ENCODE measurements around the gene ZXDA. TPM values are rescaled to one million over a fixed set of nuclear protein-coding genes. Genes with fewer than 3 reads are reported as not detected.

The ZXDA gene
- total RNA-seq, 1 experiment from 2014 or later: 2.4 TPM

- H3F3A ChIP-seq (ENCODE audit: insufficient read depth, low read depth): no peaks in the 10 kb centered on the region
- H3K9me2 ChIP-seq (ENCODE audit: insufficient read depth): no peaks in the 10 kb centered on the region
- no peaks in the 10 kb centered on the region for H4K20me1 ChIP-seq (ENCODE audit: insufficient read depth)
- intact Hi-C loops (cut with micrococcal nuclease; ENCODE audit: unreplicated experiment): no loop called here
- no peaks in the 10 kb centered on the region for H3K4me1 ChIP-seq (replicated peaks; ENCODE audit: insufficient read depth)
- H2AFZ ChIP-seq: no peak overlapping the region
- no peak overlapping the region for H3K4me2 ChIP-seq
- no peak for DNase-seq
- POLR2A ChIA-PET (ENCODE audit: unreplicated experiment): no interaction called here
- no peaks in the 10 kb centered on the region for H3K36me3 ChIP-seq (ENCODE audit: low read depth)
- no peaks in the 10 kb centered on the region for H3K79me2 ChIP-seq (ENCODE audit: low read depth)
- H3K4me3 ChIP-seq: no peak overlapping the region
- H3K9me3 ChIP-seq (ENCODE audit: insufficient read depth, low read depth): no peaks in the 10 kb centered on the region
- CTCF ChIA-PET: no interaction called here
- H3K27ac ChIP-seq: no peak overlapping the region
- H3K27me3 ChIP-seq (ENCODE audit: insufficient read depth, low read depth): no peaks in the 10 kb centered on the region
- TF ChIP-seq CTCF (conservative IDR thresholded peaks at IDR 0.05) (no peak), EZH2 (IDR thresholded peaks at IDR 0.05; ENCODE audit: low read depth) (no peak)
- no TSS peak for BruUV-seq (replicated peaks)
Measured at GRCh38 chrX:57899064-57899463, 11.2 kb downstream of the ZXDA start.

DNA sequence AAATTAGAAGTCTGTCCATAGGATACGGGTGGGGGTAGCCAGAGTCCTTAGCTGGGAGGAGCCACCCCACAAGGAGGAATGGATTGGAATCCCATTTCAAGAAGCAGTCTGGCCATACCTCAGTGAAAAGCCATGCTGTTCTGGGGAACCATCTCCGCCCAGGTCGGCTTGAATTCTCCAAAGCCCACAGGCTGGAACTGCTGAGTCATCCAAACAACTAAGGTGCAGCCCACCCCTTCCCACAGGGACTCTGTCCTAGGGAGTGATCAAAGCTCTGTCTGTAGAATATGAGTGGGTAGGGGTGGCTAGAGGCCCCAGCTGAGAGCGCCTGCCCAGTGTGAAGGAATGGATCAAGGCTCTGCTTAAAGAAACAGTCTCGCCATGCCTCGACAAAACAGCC lies 38.8 kb downstream of the ZXDA start:
- H3K4me1 ChIP-seq (replicated peaks; ENCODE audit: insufficient read depth): no peaks in the 10 kb centered on the region
- no peaks in the 10 kb centered on the region for H4K20me1 ChIP-seq (ENCODE audit: insufficient read depth)
- no peaks in the 10 kb centered on the region for H3K79me2 ChIP-seq (ENCODE audit: low read depth)
- H3K9me3 ChIP-seq (ENCODE audit: insufficient read depth, low read depth): 0 out of 2 replicates have a peak, but pooled peaks cover 3% of the 10 kb centered on the region
- no peaks in the 10 kb centered on the region for H3K27me3 ChIP-seq (ENCODE audit: insufficient read depth, low read depth)
- DNase-seq: no peak
- POLR2A ChIA-PET (ENCODE audit: unreplicated experiment): no interaction called here
- CTCF ChIA-PET: no interaction called here
- H3K36me3 ChIP-seq (ENCODE audit: low read depth): no peaks in the 10 kb centered on the region
- no peaks in the 10 kb centered on the region for H3K9me2 ChIP-seq (ENCODE audit: insufficient read depth)
- intact Hi-C loops (cut with micrococcal nuclease; ENCODE audit: unreplicated experiment): no loop called here
- TF ChIP-seq EZH2 (IDR thresholded peaks at IDR 0.05; ENCODE audit: low read depth) (no peak), CTCF (conservative IDR thresholded peaks at IDR 0.05) (no peak)
- no TSS peak for BruUV-seq (replicated peaks)
- no peak overlapping the region for H3K27ac ChIP-seq
- no peaks in the 10 kb centered on the region for H3F3A ChIP-seq (ENCODE audit: insufficient read depth, low read depth)
- no peak overlapping the region for H3K4me2 ChIP-seq
- no peak overlapping the region for H2AFZ ChIP-seq
- H3K4me3 ChIP-seq: no peak overlapping the region

Other genes with a start within 250 kb of the ZXDA start
- not detected in 2 replicates for gene NLRP2B, start 230.2 kb downstream of the ZXDA start, total RNA-seq (2021)

All from PC-9 (cell line).